ENCODE data around the gene AP1S1. TPM values are rescaled to one million over a fixed set of nuclear protein-coding genes. Genes with fewer than 3 reads are reported as not detected.

AP1S1 gene
- total RNA-seq, 1 donor from 2014 or later = 45.6 TPM

DNA sequence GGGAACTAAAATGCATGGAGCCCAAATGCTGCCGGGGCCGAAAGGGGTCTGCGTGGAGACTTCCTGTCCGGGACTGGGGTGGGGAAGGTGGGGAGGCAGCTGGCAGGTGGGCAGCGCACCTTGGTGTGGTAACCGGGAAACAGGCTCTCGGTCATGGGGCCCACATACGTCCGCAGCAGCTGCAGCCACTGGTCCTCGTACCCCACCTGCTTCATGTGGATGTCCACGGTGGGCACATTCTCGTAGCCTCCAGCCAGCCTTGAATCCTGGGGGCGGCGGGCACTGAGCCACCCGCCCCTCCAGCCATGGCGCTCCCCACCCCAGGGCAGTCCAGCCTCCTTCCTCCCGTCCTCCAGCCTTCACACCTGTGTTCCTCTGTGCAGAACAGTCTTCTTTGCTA is 53.2 kb downstream of the AP1S1 start:
- no peak for DNase-seq (ENCODE audit: low spot score)
- H3K9me3 Mint-ChIP-seq (ENCODE audit: unreplicated experiment) = no peaks in the 10 kb centered on the region
- peaks cover 10% of the 10 kb centered on the region for H3K36me3 Mint-ChIP-seq (ENCODE audit: low read depth, unreplicated experiment)
- no peak overlapping the region for H3K4me3 Mint-ChIP-seq (ENCODE audit: unreplicated experiment)
- peaks cover 5% of the 10 kb centered on the region for H3K27me3 Mint-ChIP-seq (ENCODE audit: unreplicated experiment)
- TF ChIP-seq, protein P1, sequence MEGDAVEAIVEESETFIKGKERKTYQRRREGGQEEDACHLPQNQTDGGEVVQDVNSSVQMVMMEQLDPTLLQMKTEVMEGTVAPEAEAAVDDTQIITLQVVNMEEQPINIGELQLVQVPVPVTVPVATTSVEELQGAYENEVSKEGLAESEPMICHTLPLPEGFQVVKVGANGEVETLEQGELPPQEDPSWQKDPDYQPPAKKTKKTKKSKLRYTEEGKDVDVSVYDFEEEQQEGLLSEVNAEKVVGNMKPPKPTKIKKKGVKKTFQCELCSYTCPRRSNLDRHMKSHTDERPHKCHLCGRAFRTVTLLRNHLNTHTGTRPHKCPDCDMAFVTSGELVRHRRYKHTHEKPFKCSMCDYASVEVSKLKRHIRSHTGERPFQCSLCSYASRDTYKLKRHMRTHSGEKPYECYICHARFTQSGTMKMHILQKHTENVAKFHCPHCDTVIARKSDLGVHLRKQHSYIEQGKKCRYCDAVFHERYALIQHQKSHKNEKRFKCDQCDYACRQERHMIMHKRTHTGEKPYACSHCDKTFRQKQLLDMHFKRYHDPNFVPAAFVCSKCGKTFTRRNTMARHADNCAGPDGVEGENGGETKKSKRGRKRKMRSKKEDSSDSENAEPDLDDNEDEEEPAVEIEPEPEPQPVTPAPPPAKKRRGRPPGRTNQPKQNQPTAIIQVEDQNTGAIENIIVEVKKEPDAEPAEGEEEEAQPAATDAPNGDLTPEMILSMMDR (IDR thresholded peaks at IDR 0.05; ENCODE audit: unreplicated experiment) = no peak
- H3K27ac Mint-ChIP-seq (ENCODE audit: unreplicated experiment) = no peak overlapping the region
- H3K4me1 Mint-ChIP-seq (ENCODE audit: unreplicated experiment) = no peaks in the 10 kb centered on the region

DNA sequence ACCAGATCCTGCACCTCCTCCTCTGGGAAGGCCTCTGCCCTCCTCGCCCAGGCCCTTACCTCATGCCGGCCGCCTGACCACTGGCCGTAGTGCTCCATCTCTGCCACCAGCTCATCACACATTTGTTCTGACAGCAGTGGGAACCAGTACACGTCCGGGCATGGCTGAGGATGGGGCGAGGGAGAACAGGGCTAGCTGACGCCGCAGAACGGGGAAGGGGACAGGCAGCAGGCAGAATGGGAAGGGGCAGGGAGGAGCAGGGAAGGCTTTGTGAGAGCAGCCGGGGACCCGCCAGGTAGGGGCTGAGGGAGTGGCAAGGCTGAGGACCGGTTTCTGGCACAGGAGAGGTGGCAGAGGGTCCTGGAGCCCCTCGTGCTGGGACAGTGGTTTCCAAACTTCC is 54.5 kb downstream of the AP1S1 start:
- no peaks in the 10 kb centered on the region for H3K9me3 Mint-ChIP-seq (ENCODE audit: unreplicated experiment)
- TF ChIP-seq, protein P1 (IDR thresholded peaks at IDR 0.05; ENCODE audit: unreplicated experiment) = no peak

DNA sequence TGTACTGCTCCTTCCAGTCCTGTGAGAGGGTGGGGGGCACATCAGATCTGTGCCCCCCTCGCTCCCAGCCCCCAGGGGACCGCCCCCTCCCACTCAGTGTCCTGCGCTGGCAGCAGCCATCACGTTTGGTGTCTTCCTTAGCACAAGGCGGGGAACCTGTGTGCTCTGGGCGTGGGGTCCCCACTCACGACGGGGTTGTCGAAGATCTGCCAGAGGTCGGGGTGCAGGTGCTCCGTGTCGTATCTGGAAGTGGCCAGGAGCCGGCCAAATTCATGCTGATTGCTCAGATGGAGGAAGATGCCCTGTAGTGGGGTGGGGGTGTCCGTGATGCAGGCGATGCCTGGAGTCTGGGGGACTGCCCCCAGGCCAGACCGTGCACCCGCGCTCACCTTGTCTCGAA is 55.9 kb downstream of the AP1S1 start:
- peak overlapping the region; percentile 51 for H3K4me3 Mint-ChIP-seq (ENCODE audit: unreplicated experiment)
- no peaks in the 10 kb centered on the region for H3K4me1 Mint-ChIP-seq (ENCODE audit: unreplicated experiment)
- H3K9me3 Mint-ChIP-seq (ENCODE audit: unreplicated experiment) = no peaks in the 10 kb centered on the region

More for the DNA sequence above, 54.5 kb downstream of the AP1S1 start:
- no peak for DNase-seq (ENCODE audit: low spot score)
- Mint-ChIP-seq H3K27ac (ENCODE audit: unreplicated experiment) (no peak overlapping the region), H3K27me3 (ENCODE audit: unreplicated experiment) (peaks cover 2% of the 10 kb centered on the region), H3K36me3 (ENCODE audit: low read depth, unreplicated experiment) (peaks cover 10% of the 10 kb centered on the region), H3K4me3 (ENCODE audit: unreplicated experiment) (no peak overlapping the region), H3K4me1 (ENCODE audit: unreplicated experiment) (no peaks in the 10 kb centered on the region)

More for the DNA sequence above, 55.9 kb downstream of the AP1S1 start:
- Mint-ChIP-seq H3K27me3 (ENCODE audit: unreplicated experiment) (peaks cover 4% of the 10 kb centered on the region), H3K36me3 (ENCODE audit: low read depth, unreplicated experiment) (peaks cover 10% of the 10 kb centered on the region), H3K27ac (ENCODE audit: unreplicated experiment) (no peak overlapping the region)
- no peak for DNase-seq (ENCODE audit: low spot score)
- TF ChIP-seq, protein P1 (IDR thresholded peaks at IDR 0.05; ENCODE audit: unreplicated experiment) = no peak

Small RNAs within 50 kb of the gene (microRNA-seq; reads per million reads assigned to microRNA genes)
- gene MIR4653 (ENCODE audit: unreplicated experiment) = not detected

Other genes starting within 250 kb of the AP1S1 start
- gene MUC3A, start 204.9 kb upstream of the AP1S1 start, total RNA-seq (ENCODE audit: unreplicated experiment) = 3.4 TPM
- 1.3 TPM for gene MUC12, start 184.9 kb upstream of the AP1S1 start, total RNA-seq (ENCODE audit: unreplicated experiment)
- gene MUC17, start 134.4 kb upstream of the AP1S1 start, total RNA-seq (ENCODE audit: unreplicated experiment) = not detected
- 5.3 TPM for gene TRIM56, start 69.0 kb upstream of the AP1S1 start, total RNA-seq (ENCODE audit: unreplicated experiment)
- gene SERPINE1, start 27.4 kb upstream of the AP1S1 start, total RNA-seq (ENCODE audit: unreplicated experiment) = 0.80 TPM
- gene VGF, start 11.1 kb downstream of the AP1S1 start, total RNA-seq (ENCODE audit: unreplicated experiment) = 0.77 TPM
- gene NAT16, start 25.8 kb downstream of the AP1S1 start, total RNA-seq (ENCODE audit: unreplicated experiment) = not detected
- gene MOGAT3, start 46.6 kb downstream of the AP1S1 start, total RNA-seq (ENCODE audit: unreplicated experiment) = not detected
- gene PLOD3, start 63.1 kb downstream of the AP1S1 start, total RNA-seq (ENCODE audit: unreplicated experiment) = 73.0 TPM
- 71.5 TPM for gene ZNHIT1, start 63.7 kb downstream of the AP1S1 start, total RNA-seq (ENCODE audit: unreplicated experiment)
- 10.5 TPM for gene CLDN15, start 83.3 kb downstream of the AP1S1 start, total RNA-seq (ENCODE audit: unreplicated experiment)
- gene FIS1, start 90.6 kb downstream of the AP1S1 start, total RNA-seq (ENCODE audit: unreplicated experiment) = 150 TPM
- gene IFT22, start 167.3 kb downstream of the AP1S1 start, total RNA-seq (ENCODE audit: unreplicated experiment) = 25.8 TPM
- 6.1 TPM for gene COL26A1, start 208.4 kb downstream of the AP1S1 start, total RNA-seq (ENCODE audit: unreplicated experiment)